ENCODE results near the gene GET4. TPM values are rescaled to one million over a fixed set of nuclear protein-coding genes. Genes with fewer than 3 reads are reported as not detected.

The GET4 gene
- total RNA-seq, 4 donors from 2014 or later = 29.7 to 93.3 (median 56.8) TPM

- Histone ChIP-seq H3K36me3 (peaks cover 0 to 84% (median 0%) of the 10 kb centered on the region in 3 donors), H3K4me1 (no peaks in the 10 kb centered on the region), H3K4me3 (no peak overlapping the region), H3K27ac (no peak overlapping the region), H3K27me3 (no peaks in the 10 kb centered on the region), H3K9me3 (no peaks in the 10 kb centered on the region)
- TF ChIP-seq CTCF (IDR thresholded peaks at IDR 0.05) (no peak), POLR2A (IDR thresholded peaks at IDR 0.05) (no peak)
- DNase-seq = no peak
Observed at GRCh38 chr7:891805-892204, 15.5 kb downstream of the GET4 start.

- no peak for TF ChIP-seq POLR2A (IDR thresholded peaks at IDR 0.05)
- TF ChIP-seq CTCF (IDR thresholded peaks at IDR 0.05) = no peak
- DNase-seq = no peak
- H3K9me3 ChIP-seq = no peaks in the 10 kb centered on the region
- H3K27ac ChIP-seq = no peak overlapping the region
- H3K4me1 ChIP-seq = no peaks in the 10 kb centered on the region
- H3K27me3 ChIP-seq = no peaks in the 10 kb centered on the region
- no peak overlapping the region for H3K4me3 ChIP-seq
- H3K36me3 ChIP-seq = peaks cover 0 to 83% (median 0%) of the 10 kb centered on the region in 3 donors
Observed at GRCh38 chr7:892648-893593, 16.6 kb downstream of the GET4 start.

GRCh38 chr7:893686-894085 lies 17.3 kb downstream of the GET4 start:
- no peak for DNase-seq
- no peak for TF ChIP-seq CTCF (IDR thresholded peaks at IDR 0.05)
- no peak for TF ChIP-seq POLR2A (IDR thresholded peaks at IDR 0.05)
- H3K27ac ChIP-seq = no peak overlapping the region
- H3K27me3 ChIP-seq = no peaks in the 10 kb centered on the region
- no peak overlapping the region for H3K4me3 ChIP-seq
- peaks cover 0 to 83% (median 0%) of the 10 kb centered on the region in 3 donors for H3K36me3 ChIP-seq
- no peaks in the 10 kb centered on the region for H3K9me3 ChIP-seq
- H3K4me1 ChIP-seq = no peaks in the 10 kb centered on the region

- H3K27me3 ChIP-seq = no peaks in the 10 kb centered on the region
- no peak for DNase-seq
- H3K36me3 ChIP-seq = peaks cover 0 to 83% (median 0%) of the 10 kb centered on the region in 3 donors
- no peaks in the 10 kb centered on the region for H3K9me3 ChIP-seq
- no peaks in the 10 kb centered on the region for H3K4me1 ChIP-seq
- no peak overlapping the region for H3K4me3 ChIP-seq
- no peak for TF ChIP-seq CTCF (IDR thresholded peaks at IDR 0.05)
- TF ChIP-seq POLR2A (IDR thresholded peaks at IDR 0.05) = no peak
- H3K27ac ChIP-seq = no peak overlapping the region
Observed at GRCh38 chr7:894164-894867, 18.0 kb downstream of the GET4 start.

GRCh38 chr7:894927-895450 lies 18.6 kb downstream of the GET4 start:
- Histone ChIP-seq H3K36me3 (peaks cover 0 to 89% (median 0%) of the 10 kb centered on the region in 3 donors), H3K9me3 (no peaks in the 10 kb centered on the region), H3K27me3 (no peaks in the 10 kb centered on the region), H3K4me1 (no peaks in the 10 kb centered on the region), H3K27ac (no peak overlapping the region), H3K4me3 (no peak overlapping the region)
- DNase-seq = no peak
- TF ChIP-seq CTCF (IDR thresholded peaks at IDR 0.05) (no peak), POLR2A (IDR thresholded peaks at IDR 0.05) (no peak)
